GM12874 (cell line): ENCODE measurements around the gene BTBD9.

ENCODE experiments used
- CTCF ChIP-seq: IDR thresholded peaks from 2 replicates; pipeline ENCODE4 v1.5.1; 2011; ENCODE audit warnings: low read depth, mild to moderate bottlenecking, control low read depth, low read length, moderate library complexity; ENCODE audit not compliant: insufficient read depth

BTBD9 gene

DNA sequence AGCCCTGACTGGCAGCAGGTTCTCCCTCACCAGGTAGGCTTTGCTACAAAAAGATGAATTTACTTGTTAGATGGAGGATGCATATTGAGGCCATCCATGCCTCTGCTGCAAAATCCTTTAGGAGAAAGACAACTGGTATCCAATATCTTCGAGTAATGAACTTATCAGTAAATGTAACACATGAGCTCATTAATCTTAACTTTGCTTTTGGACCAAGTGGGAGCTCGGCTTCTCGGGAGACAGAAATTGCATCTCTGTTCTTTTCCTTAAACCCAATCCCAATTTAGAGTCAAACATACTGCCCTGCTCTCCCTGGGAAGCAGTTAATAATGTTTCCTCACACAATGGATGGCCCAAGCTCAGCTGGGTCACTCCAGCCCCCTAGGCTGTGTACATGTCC lies 489.7 kb downstream of the BTBD9 start:
- TF ChIP-seq CTCF, result no peak

GRCh38 chr6:38149531-38149930 lies 490.2 kb downstream of the BTBD9 start:
- TF ChIP-seq CTCF, result no peak

- no peak for TF ChIP-seq CTCF
These were observed 491.1 kb downstream of the BTBD9 start for GRCh38 chr6:38148606-38149005.

DNA sequence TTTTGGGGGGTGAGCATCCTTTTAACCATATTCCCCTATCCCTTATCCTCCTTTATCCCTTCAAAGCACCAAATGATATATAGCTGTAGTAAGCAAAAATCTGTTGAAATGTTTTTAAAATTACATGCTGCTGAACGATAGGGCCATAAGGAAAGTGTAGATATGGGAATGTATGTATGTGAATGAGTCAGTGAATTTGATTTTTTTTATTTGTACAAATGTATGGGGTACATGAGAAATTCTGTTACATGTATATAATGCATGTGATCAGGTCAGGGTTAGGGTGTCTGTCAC lies 493.0 kb downstream of the BTBD9 start:
- no peak for TF ChIP-seq CTCF

DNA sequence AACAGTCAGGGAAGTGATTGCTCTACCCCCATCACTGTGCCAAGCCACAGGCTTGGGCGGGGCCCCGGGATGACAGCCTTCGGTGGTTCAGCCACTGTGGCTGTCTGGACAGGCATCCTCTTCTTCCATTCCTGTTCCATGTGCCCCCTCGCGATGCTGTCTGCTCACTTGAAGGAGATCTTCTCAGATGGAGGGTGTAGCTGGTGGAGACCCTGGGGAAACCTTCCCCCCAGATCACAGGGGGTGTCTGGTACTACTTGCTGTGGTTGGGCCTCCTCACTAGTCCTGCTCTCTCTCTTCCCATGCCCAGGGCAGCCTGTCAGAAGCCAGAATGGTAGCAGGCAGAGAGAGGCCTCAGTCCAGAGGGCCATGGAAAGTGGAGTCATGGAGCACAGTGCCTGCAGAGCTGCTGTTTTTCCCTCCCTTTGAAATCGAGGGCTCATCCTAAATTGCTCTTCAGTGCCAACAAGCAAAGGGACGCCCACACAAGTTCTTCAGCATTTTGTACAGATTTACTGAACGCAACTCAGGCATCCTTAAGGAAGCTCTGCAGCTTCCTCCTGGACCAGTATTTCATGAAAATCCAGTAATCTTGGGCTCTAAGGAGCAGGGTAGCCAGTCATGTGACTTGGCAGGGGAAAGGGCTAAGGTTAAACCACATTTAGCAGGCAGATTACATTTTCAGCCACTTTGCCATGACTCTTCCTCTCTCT lies 493.6 kb downstream of the BTBD9 start:
- TF ChIP-seq CTCF, result no peak

DNA sequence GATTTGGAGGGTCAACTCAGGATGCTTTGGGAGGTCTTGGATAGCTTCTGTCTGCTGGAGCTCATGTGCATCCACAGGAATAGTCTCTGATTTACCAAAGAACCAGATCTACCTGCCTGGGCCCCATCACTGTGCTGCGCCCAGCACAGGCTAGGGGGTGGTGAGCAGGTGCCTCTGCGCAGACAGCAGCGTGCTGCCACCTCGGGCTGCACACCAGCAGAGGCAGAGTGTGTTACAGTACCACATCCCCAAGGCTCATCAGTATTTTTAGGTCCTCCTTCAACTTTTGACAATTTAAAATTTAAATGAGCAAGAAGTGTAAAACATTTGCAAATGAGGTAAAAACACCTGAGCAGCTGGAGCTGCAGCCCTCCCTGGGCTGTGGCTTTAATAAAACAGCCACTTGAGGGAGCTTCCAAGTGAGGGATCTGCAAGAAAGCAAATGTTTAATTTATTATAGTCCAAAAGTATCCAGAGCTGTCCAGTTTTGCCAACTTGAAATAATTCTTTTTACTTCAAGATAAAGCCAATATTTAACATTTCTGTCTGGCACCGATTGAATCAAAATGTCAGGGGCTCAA lies 495.3 kb downstream of the BTBD9 start:
- TF ChIP-seq CTCF, result no peak

- no peak for TF ChIP-seq CTCF
These were observed 496.3 kb downstream of the BTBD9 start for GRCh38 chr6:38143191-38144150.
